GM03348 (cell line): Measurements from ENCODE around the gene SKAP1.
"Not testable (repeated sequence)": the region's sequence is repeated elsewhere in the genome, so short reads cannot be mapped to it uniquely, and the experiment has no call there.

ENCODE experiments used
- DNase-seq: peaks from one replicate; pipeline ENCODE4 v3.0.0; 2012; ENCODE audit warnings: low spot score

Gene SKAP1

DNA sequence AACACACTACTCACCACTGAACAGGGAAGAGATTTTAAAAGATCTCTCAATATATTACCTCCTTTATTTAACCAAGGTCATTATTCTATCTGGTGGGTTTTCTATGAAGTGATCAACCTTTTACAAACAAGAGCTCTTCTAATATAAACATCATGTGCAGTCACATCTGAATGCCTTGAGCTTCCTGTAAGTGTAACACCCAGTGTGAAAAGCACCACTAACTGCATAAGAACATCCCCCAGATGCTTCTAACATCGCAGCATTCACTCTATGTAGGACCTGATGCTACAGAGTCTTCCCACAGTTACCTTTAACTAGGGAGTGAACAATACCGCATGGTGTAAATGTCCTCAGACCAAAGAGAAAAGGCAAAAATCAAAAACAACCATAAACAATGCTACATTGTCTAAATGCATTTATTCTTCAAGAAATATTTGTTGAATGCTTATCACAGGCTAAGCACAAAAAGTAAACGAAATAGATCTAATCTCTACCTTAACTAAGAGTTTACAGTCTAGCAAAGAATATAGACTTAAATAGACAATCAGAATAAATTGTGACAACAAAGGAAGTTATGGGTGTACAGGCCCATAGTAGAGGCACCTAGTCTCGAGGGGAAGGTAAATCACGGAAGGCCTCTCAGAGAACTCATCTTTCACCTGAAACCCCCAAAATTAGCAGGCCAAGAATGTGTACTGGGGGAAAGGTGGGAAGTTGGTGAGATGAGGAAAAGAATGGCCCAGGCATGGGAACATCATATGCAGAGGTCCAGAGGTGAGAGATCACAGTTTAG, 16.2 kb downstream of the SKAP1 start:
- no peak for DNase-seq

DNA sequence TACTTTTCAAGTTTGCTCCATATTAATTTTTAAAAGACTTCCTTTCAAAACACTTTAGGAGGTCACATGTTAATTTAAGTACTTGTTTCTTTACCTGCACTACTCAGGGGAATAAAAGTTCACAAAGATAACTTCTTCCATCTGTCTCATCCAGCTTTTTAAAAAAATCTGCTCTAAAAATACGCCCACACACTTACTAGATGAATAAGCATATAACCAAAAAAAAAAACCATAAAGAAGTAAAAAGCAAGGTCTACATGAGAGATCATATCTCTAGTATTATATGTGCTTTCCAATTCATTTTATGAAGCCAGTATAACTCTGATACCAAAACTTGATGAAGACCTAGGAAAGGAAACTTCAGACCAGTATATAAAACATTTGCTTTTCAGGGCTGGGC, 17.2 kb downstream of the SKAP1 start:
- no peak for DNase-seq

DNA sequence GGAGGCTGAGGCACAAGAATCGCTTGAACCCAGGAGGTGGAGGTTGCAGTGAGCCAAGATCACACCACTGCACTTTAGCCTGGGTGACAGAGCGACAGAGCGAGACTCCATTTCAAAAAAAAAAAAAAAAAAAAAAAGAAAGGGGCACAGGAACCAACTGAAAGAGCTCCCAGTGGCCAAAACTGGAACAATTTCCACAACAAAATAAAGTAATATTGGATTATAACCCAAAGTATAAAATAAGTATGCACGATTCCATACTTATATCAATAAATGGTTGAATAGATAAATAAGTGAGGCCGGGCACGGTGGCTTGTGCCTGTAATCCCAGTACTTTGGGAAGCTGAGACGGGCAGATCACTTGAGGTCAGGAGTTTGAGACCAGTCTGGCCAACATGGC, 19.2 kb downstream of the SKAP1 start:
- not testable (repeated sequence) for DNase-seq

DNA sequence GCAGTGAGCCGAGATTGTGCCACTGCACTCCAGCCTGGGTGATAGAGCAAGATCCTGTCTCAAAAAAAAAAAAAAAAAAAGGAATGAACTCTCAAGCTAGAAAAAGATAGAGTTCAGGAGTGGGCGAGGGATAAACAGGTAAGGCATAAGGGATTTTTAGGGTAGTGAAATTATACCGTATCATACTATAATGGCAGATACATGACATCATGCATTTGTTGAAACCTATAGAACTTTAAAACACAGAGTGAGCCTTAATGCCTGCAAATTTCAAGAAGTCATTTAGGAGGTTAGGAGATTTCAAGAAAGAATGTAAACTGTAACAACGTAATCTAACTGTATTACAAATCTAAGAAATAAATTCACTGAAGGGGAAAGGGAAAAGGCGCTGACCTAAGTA, 20.4 kb downstream of the SKAP1 start:
- no peak for DNase-seq

DNA sequence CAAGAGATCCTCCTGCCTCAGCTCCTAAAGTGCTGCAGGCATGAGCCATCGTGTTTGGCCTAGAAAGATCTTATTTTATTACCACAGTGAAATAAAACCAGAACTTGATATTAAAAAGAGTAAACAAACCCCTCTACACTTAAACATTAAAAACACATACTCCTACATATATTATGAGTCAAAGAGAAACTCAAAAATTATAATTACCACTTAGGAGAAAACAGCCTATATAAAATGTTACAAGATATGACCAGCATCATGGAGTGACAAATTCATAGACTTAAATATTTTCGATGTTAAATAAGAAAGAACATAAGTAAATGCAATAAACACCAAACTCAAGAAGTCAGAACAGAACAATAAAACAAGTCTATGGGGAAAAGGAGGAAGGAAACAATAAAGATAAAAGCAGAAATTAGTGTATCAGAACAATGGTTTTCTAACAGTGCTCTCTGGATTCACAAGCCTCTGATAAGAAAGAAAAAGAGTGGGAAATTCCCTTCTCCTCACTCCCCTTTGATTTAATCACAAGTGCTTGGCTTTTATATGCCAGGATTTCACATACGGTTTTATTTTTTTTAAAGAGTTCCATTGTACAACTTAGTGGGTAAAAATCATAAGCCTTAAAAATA, 23.0 kb downstream of the SKAP1 start:
- no peak for DNase-seq

DNA sequence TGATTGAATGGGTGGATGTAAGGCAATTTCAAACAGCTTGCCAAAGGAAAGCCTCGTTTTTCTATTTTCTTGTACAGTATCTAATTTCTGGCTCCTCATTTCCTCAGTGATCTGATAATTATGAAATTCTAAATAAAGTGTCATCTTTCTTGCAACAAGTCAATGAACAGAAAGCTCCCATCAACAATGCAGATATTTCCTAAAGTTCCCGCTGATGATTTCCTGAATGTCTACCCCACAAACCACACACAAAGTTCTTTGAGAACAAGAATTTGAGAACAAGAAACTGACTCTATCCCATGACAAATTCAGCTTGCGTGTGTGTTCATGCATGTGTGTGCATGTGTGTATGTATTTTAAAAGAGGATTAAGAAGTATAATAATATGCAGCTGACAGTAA, 35.2 kb downstream of the SKAP1 start:
- DNase-seq: no peak

DNA sequence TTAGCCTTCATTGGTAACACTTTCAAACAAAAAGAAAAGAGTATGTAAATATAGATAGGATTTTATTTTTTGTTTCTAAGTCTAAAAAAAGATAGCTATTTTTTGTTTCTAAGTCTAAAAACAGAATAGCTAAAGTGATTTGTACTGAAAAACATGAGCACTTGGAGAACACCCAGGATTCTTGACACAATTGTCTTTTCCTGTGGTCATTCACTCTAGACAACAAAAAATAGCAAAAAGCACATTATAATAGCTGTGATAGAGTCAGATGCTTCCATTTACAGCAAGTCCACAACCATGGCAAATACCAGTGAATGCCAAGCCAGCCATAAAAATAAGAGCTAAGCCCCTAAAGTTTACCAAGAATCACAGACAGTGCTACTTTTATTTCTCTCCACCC, 36.7 kb downstream of the SKAP1 start:
- DNase-seq: peak; percentile 25

DNA sequence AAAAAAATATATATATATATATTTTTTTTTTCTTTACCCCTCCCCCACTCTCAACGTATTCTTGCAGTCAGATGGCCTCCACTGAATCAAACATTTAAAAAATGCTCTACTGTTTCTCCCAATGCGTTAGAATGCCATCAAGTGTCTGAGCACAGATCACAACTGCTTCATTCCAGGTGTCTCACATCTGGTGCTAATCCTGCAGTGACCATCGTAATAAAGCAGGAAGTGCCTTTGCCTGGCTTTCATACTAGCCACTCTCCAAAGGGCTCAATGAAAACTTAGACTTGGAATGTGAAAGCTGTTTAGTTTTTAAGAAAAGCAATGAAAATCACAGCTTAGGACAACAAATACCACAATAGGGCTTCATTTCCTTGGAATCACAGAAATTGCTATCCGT, 37.2 kb downstream of the SKAP1 start:
- peak; percentile 45 for DNase-seq

DNA sequence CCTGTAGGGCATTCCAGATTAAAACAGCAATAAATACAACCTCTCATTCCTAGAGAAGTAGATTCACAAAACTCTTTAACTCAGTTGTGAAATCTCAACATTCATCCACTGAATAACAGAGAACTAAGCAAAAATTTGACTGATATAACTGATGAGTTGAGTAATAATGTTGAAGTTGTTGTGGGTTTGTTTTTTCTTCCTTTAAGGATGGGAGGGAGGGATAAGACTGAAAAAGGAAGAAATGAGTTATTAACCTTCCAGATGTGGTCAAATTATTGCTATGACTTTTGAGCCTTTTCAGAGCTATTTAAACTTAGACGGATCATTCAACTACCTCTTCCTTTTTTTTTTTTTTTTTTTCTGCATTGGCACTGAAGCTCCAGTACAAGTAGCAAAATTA, 38.6 kb downstream of the SKAP1 start:
- peak; percentile 9 for DNase-seq

DNA sequence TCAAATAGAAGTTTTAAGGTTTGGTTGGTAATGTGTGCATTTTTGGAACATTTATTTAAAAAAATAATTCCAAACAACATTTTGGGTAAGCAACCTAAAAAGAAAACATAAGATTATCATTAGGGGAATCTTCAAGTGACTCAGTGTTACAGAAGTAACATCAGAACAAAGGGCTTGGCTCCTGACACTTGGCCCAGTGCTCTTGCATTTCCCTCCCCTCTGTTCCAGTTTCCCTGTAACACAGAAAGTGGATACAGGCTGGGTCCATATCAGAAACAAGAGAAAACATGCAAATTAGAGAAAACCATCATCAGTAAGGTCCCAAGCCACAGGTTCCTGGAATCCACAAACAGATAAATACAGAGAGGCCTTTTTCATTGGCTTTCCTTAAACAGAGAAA, 40.1 kb downstream of the SKAP1 start:
- DNase-seq: no peak

DNA sequence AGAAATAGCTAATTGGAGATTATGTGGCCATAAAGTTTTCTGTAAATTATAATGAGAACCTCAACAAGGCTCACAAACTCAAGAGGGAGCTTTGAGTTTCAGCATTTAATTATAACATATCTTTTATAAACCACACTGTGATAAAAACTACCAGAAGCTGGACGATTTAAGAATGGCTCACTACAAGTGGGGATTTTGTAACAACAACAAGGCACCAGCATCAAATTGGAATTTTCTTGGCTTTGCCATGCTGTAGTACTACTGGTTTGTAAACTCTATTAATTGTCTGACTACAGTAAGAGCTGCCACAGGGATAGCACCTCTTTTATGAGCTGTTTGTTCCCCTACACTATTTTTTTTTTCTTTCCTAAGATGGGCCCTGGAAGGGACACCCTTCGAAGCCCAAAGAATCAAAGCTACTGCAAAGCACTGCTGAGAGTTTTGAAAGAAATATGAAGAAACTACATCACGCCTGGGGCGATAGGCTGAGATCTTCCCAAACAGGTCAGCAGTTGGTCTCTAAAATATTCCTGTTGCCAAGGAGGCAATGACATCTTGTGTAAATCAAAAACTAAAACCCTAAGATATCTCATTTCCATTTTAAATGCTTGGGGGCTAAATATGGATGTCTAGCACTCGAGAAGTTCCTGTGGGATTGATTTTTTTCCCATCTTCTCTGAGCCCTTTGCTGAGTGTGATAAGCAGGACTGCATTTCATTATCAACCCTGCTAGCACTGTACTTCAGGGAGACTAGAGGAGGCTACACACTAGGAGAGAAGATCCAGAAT, 40.9 kb downstream of the SKAP1 start:
- no peak for DNase-seq

DNA sequence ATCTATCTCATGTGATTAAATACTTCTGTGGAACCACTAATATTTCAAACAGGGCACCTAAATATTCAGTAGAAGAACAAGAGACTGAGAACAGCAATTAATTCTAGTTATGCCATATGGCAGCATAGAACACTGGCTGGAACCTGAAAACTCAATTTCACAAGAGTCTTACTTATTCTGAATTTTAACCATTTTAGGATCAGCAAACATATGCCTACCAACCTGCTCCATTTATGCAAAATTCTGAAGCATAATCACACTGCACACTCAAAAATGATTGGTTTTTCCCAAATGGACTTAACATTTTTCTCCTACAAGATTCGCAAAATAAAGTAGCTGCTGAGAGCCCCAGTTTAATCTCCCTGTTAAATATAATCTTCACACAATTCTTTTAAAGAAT, 43.2 kb downstream of the SKAP1 start:
- DNase-seq: no peak

DNA sequence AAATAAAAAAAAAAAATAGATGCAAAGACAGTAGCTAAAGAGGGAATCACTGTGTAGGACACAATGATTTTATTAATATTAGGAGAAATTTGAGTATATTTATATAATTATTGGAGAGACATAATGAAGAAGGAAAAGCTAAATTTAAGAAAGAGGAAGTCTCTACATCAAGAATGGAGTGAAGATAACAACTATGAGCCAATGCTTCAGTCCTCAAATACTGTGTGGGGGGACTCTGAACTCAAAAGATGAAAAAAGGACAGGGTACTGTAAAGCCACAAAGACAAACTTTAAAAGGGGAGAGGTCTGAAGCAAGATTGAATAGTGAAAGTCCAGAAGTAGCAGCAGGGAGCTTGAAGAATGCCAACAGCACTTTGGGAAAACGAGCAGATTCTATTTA, 44.7 kb downstream of the SKAP1 start:
- DNase-seq: no peak

DNA sequence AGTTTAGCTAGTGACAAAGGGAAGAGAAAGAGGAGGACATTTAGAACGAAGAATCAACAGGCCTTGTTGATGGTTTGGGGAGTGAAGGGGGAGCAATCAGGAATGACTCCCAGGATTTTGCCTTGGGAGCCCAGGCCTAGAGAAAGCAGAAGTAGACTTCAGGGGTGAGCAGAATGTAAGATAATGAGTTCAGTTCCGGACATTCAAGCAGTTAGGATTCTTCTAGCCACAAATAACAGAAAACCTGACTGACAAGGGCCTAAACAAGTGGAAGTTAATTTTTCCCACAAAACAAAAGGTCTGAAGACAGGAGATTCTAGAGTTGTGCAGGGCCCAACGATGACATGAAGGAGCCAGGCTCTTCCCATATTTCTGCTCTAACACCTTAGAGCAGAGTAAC, 45.9 kb downstream of the SKAP1 start:
- no peak for DNase-seq

DNA sequence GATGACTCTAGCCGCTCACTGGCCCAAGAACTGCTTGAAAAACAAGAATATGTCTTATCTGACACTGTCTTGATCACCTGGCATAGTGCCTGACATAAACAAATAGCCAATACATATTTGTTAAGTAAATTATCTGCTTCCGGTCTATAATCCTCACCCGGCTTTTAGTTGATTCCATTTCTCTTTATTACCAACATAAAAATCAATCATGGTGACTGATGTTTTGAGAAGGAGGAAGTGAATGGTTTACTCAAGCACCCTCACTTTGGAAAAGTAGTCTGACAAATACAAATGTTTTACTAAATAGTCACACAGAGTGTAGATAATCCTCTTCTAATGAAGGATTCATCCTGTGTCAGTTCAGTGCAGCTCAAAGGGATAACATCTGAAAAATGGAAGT, 47.0 kb downstream of the SKAP1 start:
- no peak for DNase-seq

DNA sequence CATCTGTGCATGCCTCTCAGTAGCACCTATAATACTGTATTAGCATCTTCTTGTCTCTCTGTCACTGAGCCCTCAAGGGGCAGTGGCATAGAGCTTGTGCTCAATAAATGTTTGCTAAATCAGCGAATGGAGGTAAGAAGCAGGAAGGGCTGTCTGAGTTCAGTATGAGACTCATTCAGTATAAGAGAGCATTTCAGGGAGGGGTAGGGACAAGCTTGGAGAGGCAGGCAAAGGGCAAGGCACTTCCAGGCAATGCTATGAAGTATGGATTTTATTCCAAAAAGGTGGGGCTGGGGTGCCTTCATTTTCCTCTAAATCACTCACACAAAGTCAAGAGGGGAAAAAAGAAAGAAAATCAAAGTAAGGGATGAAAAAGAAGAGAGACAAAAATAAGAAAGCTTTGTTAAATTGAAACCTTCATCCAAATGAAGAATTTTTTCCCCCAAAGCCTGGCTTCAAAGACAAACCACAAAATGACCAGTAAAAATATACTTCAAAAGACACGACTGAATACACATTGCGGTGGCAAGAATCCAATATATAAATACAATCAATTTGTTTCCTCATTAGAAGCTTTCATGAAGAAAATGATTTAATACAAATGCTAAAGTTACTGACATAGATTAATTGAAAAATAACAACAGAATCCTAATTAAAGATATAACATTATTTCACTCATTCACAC, 51.2 kb downstream of the SKAP1 start:
- DNase-seq: no peak

DNA sequence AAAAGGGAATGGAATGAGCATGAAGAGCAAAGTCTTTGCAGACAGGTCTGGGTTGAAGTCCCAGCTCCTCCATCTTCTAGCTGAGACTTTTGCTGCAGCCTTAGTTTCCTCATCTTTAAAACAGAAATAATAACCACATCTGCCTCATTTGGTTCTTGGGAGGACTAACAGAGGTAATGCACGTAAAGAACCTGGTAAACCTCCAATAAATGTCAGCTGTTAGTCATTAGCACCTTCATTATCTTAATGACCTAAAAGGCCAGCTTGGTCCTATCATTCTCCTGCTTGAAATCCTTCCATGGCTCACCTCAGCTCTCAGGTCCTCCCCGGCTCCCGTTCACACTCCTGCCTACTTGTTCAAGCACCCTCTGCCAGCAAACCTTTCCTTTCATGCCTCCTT, 51.8 kb downstream of the SKAP1 start:
- DNase-seq: no peak

DNA sequence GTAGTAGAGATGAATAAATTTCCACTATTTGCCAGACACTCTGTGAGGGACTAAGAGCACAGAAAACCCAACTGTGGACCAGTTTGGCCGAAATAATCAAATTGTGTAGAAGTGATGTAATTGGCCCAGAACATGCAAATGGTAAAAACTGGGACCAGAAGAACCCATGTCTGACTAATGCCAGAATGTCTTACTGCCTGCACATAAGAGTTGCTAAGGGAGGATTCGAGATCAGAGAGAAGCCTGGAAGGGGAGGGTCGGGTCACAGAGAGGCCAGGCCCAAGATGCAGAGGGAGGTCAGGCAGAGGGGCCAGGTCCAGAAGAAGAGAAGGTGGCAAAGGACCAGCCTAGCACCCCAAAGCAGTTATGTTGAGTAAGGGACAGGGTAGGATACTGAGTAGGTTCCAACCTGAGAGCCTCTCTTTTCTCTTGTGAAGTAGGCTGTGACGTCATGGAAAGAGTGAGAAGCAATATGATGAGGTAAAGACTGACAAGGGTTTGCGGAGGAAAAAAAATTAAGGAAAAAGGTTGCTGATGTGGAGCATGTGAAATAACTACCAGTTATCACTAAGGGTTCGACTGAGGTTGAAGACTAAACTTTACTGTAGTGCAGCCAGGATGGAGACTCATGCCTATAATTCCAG, 53.2 kb downstream of the SKAP1 start:
- DNase-seq: no peak

DNA sequence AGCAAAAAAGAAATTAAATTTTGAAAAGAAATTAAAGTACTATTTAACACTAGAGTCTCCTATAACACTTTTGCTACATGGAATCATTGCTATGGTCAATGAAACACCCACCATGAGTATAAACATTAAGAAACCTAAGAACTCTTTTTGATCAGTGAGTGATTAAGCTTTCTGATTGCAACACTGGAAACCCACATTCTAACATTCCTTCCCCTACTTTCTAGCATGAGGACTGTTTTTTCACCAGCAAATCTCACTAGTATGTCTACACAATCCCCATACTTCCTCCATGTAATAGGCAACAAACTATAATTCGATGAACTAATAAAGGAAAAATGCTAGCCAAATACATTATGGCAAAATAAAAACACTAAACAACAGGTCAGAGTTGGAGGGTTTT, 54.7 kb downstream of the SKAP1 start:
- peak; percentile 69 for DNase-seq

DNA sequence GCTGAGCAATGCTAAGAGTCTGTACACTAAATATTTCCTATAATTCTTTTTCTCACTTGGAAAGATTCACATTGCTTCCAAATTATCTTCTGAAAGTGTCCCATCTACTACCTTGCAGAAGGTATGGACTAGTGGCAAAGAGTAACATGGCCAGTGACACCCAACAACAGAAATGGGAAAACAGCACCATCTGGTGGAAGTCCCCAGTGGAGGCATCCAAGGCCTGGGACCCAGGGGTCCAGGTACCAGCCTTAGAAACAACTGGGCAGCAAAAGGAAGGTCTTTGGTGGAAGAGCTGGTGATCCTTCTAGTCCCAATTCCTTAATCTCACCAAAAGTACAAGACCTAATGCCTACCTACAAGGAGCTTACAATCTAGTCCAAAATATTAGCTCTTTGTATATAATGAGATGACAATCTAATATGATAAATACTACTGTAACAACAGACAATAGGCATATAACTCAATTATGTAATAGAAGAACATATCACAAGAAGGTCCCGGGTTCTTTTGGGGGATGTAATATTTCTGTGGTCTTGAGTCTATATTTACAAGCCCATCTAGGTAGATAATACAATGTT, 55.3 kb downstream of the SKAP1 start:
- DNase-seq: no peak

DNA sequence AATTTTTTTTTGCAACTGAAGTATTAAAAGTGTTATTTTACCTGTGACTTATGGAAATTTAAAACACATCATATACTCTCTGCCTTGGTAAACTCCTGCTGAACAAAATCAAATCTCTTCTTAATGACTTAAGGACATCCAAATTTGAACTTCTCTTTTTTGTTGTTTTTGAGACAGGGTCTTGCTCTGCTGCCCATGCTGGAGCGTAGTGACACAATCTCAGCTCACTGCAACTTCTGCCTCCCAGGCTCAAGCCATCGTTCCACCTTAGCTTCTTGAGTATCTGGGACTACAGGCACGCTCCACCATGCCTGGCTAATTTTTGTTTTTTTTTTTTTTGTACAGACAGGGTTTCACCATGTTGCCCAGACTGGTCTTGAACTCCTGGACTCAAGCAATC, 56.1 kb downstream of the SKAP1 start:
- DNase-seq: no peak
